ENCODE data around the gene SCN3B.

The SCN3B gene

DNA sequence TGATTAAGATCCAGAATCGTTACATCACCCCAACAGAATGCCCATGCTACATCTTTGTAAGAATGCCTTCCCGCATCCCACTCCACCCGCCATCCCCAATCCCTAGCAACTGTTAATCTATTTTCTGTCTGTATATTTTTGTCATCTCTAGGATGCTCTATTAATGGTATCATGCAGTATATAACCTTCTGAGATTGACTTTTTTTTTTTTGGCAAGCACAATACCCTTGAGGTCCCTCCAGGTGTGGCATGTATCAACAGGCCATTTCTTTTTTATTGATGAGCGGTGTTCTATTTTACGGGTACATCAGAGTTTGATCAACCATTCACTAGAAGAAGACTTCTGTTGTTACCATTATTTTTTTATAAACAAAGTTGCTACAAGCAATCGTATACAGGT, 30.2 kb upstream of the SCN3B start:
- Histone ChIP-seq H3K4me1 (ENCODE audit: control insufficient read depth in 1 of 2, insufficient read depth in 1 of 2, low read depth in 1 of 2, low read length in 1 of 2) (peaks cover 6 to 8% of the 10 kb centered on the region in 2 experiments), H3K4me3 (ENCODE audit: low read depth in 1 of 2, low read length in 1 of 2) (no peak overlapping the region)

DNA sequence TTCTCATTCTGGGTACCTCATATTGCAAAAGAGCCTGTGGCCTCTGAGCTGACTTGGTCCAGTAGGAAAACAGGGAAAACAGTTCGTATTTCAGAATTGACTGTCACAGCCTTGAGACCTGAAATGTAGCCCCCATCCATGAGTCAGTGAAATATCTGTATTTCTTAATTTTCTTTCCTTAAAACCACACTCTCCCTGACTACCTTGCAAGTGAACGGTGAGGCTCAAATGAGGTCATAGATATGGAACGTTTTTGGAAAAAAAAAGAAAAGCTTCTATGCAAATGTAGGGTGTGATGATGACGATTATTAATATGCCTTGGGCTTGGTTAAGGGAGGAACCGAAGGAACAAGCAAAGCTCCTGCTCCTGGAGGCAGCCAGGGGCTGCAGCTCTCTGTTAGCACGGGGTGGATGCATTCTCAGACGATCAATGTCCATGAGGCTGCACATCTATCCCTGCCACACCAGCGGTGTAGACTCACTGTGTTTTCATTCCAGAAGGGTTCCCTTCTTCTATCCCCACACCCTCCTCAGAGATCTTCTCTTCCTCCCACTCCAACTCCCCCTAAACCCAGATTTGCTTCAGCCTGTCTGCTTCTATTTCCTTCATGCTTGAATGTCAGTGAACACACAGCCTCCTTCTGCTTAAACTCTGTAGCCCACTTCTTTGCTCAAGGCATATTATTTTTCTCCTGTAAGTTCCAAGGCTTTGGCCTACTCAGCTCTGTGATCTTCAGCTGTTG, 29.2 kb upstream of the SCN3B start:
- peaks cover 6 to 8% of the 10 kb centered on the region in 2 experiments for H3K4me1 ChIP-seq (ENCODE audit: control insufficient read depth in 1 of 2, insufficient read depth in 1 of 2, low read depth in 1 of 2, low read length in 1 of 2)
- H3K27ac ChIP-seq = no peak overlapping the region
- TF ChIP-seq, protein P1, sequence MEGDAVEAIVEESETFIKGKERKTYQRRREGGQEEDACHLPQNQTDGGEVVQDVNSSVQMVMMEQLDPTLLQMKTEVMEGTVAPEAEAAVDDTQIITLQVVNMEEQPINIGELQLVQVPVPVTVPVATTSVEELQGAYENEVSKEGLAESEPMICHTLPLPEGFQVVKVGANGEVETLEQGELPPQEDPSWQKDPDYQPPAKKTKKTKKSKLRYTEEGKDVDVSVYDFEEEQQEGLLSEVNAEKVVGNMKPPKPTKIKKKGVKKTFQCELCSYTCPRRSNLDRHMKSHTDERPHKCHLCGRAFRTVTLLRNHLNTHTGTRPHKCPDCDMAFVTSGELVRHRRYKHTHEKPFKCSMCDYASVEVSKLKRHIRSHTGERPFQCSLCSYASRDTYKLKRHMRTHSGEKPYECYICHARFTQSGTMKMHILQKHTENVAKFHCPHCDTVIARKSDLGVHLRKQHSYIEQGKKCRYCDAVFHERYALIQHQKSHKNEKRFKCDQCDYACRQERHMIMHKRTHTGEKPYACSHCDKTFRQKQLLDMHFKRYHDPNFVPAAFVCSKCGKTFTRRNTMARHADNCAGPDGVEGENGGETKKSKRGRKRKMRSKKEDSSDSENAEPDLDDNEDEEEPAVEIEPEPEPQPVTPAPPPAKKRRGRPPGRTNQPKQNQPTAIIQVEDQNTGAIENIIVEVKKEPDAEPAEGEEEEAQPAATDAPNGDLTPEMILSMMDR (IDR thresholded peaks at IDR 0.05) = no peak
- no peaks in the 10 kb centered on the region for H3K9me3 ChIP-seq
- H3K36me3 ChIP-seq = no peaks in the 10 kb centered on the region
- peaks cover 38% of the 10 kb centered on the region for H3K27me3 ChIP-seq
- no peak overlapping the region for H3K4me3 ChIP-seq (ENCODE audit: low read depth in 1 of 2, low read length in 1 of 2)

More for the DNA sequence above, 30.2 kb upstream of the SCN3B start:
- no peaks in the 10 kb centered on the region for H3K9me3 ChIP-seq
- TF ChIP-seq, protein P1 (IDR thresholded peaks at IDR 0.05) = no peak
- no peaks in the 10 kb centered on the region for H3K36me3 ChIP-seq
- peaks cover 40% of the 10 kb centered on the region for H3K27me3 ChIP-seq
- H3K27ac ChIP-seq = no peak overlapping the region

DNA sequence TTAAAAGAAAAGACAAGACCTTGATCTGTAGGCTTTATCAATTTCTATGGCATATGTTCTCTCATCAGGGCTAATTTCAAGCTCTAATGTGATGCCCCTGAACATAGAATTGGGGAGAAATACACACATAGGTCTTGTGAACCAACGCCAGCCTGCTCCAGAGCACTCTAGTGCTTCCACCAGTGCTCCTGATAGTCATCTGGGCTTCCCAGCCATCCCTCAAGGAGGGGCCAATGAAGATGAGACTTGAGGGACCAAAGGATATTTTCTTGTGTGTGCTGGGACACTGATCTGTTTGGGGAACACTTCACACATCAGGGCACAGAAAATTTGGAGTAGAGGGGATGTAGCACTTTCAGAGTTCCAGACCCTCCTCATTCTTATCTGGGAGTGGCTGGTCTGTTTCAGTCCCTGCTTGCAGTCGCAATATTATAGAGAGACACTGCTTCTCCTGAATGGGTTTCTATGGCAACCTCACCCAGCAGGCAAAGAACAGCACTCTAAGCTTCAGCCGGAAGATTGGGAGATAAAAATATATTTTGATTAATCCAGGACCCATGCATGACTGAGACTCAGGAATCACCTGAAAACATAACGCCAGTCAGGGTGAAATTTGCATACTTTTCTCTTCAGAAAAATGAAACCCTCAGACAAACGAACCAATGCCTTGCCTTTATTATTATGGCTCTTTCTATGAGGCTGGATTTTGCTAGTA, 28.4 kb upstream of the SCN3B start:
- H3K27ac ChIP-seq = no peak overlapping the region
- no peak overlapping the region for H3K4me3 ChIP-seq (ENCODE audit: low read depth in 1 of 2, low read length in 1 of 2)
- peaks cover 38% of the 10 kb centered on the region for H3K27me3 ChIP-seq
- TF ChIP-seq, protein P1 (IDR thresholded peaks at IDR 0.05) = no peak
- H3K9me3 ChIP-seq = no peaks in the 10 kb centered on the region
- no peaks in the 10 kb centered on the region for H3K36me3 ChIP-seq
- peaks cover 3% of the 10 kb centered on the region in 2 experiments for H3K4me1 ChIP-seq (ENCODE audit: control insufficient read depth in 1 of 2, insufficient read depth in 1 of 2, low read depth in 1 of 2, low read length in 1 of 2)

DNA sequence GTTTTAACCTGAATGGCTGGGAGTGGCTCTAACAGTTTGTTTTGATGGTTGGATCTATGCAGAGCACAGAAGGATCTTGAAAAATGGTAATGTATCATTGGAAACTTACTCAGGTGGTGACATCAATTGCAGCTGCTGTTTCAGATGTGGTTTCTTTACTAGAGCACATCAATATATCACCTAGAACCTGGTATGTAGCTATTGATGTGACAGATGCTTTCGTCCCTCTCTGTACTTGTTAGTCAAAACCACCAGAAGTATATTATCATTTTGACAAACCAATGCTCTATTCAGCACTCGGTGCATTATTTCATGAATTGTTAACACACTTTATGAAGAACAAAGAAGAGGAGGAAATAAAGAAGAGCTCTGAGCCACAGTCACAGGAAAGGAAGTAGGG, 26.6 kb upstream of the SCN3B start:
- Histone ChIP-seq H3K27ac (no peak overlapping the region), H3K4me3 (ENCODE audit: low read depth in 1 of 2, low read length in 1 of 2) (no peak overlapping the region), H3K9me3 (no peaks in the 10 kb centered on the region), H3K27me3 (peaks cover 33% of the 10 kb centered on the region), H3K36me3 (no peaks in the 10 kb centered on the region), H3K4me1 (ENCODE audit: control insufficient read depth in 1 of 2, insufficient read depth in 1 of 2, low read depth in 1 of 2, low read length in 1 of 2) (peaks cover 8 to 13% of the 10 kb centered on the region in 2 experiments)
- TF ChIP-seq, protein P1 (IDR thresholded peaks at IDR 0.05) = no peak

DNA sequence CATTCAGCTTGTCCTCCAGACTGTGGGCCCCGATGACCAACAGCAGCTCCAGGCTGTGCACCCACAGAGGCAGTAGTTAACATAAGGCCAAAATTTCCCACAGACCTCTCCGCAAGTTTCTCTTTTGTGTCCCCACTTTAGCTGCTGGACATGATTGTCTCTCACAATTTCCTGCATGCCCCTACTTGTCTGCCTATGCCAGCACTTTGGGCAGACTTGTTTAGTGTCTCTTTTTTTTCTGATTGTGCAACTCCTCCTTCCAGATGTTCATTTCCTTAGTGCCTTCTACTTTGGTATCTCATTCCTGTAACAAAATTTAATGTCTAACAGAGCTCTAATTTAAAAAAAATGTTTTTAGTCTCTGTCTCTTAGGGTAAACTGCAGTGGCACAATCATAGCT, 23.8 kb upstream of the SCN3B start:
- TF ChIP-seq, protein P1 (IDR thresholded peaks at IDR 0.05) = no peak
- Histone ChIP-seq H3K4me3 (ENCODE audit: low read depth in 1 of 2, low read length in 1 of 2) (no peak overlapping the region), H3K36me3 (no peaks in the 10 kb centered on the region), H3K4me1 (ENCODE audit: control insufficient read depth in 1 of 2, insufficient read depth in 1 of 2, low read depth in 1 of 2, low read length in 1 of 2) (peaks cover 8 to 15% of the 10 kb centered on the region in 2 experiments), H3K9me3 (no peaks in the 10 kb centered on the region), H3K27ac (no peak overlapping the region), H3K27me3 (peaks cover 24% of the 10 kb centered on the region)

All from neutrophil (primary cell).